Stromal cell of bone marrow (primary cell): Measurements from ENCODE around the gene LRP1B.
A peak's percentile ranks its signal among the peaks of the same experiment; 100 is the strongest.

ENCODE experiments used
- DNase-seq: peaks from one replicate; pipeline ENCODE4 v3.0.0-alpha.2; 2012; ENCODE audit warnings: low read depth

Gene LRP1B

GRCh38 chr2:142131010-142131669 is at the start of gene LRP1B:
Gene LRP1B, minus strand, starts transcription at chr2:142131016. Its CDS starts 287 bp downstream, at chr2:142130729.
- DNase-seq = peak; percentile 3

GRCh38 chr2:142179686-142180085 is 48.9 kb upstream of the LRP1B start:
- no peak for DNase-seq

- no peak for DNase-seq
These were observed 47.8 kb upstream of the LRP1B start for GRCh38 chr2:142178604-142179003.

- no peak for DNase-seq
These were observed 46.1 kb upstream of the LRP1B start for GRCh38 chr2:142176941-142177340.

- no peak for DNase-seq
These were observed 45.1 kb upstream of the LRP1B start for GRCh38 chr2:142175813-142176338.

- DNase-seq = no peak
These were observed 43.4 kb upstream of the LRP1B start for GRCh38 chr2:142174176-142174575.

- no peak for DNase-seq
These were observed 40.0 kb upstream of the LRP1B start for GRCh38 chr2:142170847-142171246.

GRCh38 chr2:142165790-142166189 is 35.0 kb upstream of the LRP1B start:
- DNase-seq = peak; percentile 2

- DNase-seq = no peak
These were observed 22.8 kb upstream of the LRP1B start for GRCh38 chr2:142153601-142154000.

GRCh38 chr2:142150453-142150852 is 19.6 kb upstream of the LRP1B start:
- no peak for DNase-seq

- no peak for DNase-seq
These were observed 13.7 kb upstream of the LRP1B start for GRCh38 chr2:142144547-142144946.

GRCh38 chr2:142142595-142142994 is 11.8 kb upstream of the LRP1B start:
- no peak for DNase-seq

GRCh38 chr2:142140434-142140845 is 9.6 kb upstream of the LRP1B start:
- DNase-seq = peak; percentile 5

- DNase-seq = no peak
These were observed 8.6 kb upstream of the LRP1B start for GRCh38 chr2:142139384-142139783.

GRCh38 chr2:142136571-142136970 is 5.8 kb upstream of the LRP1B start:
- DNase-seq = no peak

- no peak for DNase-seq
These were observed 4.1 kb upstream of the LRP1B start for GRCh38 chr2:142134911-142135310.

- DNase-seq = peak; percentile 25
These were observed 456 bp downstream of the LRP1B start for GRCh38 chr2:142130111-142131009.

- DNase-seq = no peak
These were observed 2.7 kb downstream of the LRP1B start for GRCh38 chr2:142128105-142128504.

- no peak for DNase-seq
These were observed 3.6 kb downstream of the LRP1B start for GRCh38 chr2:142127248-142127647.

- no peak for DNase-seq
These were observed 6.1 kb downstream of the LRP1B start for GRCh38 chr2:142124706-142125105.

GRCh38 chr2:142119347-142119746 is 11.5 kb downstream of the LRP1B start:
- no peak for DNase-seq

GRCh38 chr2:142112757-142113221 is 18.0 kb downstream of the LRP1B start:
- DNase-seq = peak; percentile 21
